ENCODE results near the gene HEXIM2.

GRCh38 chr17:45170931-45171337, 9.3 kb downstream of the HEXIM2 start:
- TF ChIP-seq POLR2AphosphoS5 (IDR thresholded peaks at IDR 0.05; ENCODE audit: borderline replicate concordance, low read depth, low read length) (no peak), EZH2 (IDR thresholded peaks at IDR 0.05) (no peak)

Data from SK-N-MC (cell line).